ENCODE results near the gene DBR1. TPM values are rescaled to one million over a fixed set of nuclear protein-coding genes. Genes with fewer than 3 reads are reported as not detected.

Gene DBR1
- total RNA-seq, 1 experiment from 2014 or later = 18.4 TPM

DNA sequence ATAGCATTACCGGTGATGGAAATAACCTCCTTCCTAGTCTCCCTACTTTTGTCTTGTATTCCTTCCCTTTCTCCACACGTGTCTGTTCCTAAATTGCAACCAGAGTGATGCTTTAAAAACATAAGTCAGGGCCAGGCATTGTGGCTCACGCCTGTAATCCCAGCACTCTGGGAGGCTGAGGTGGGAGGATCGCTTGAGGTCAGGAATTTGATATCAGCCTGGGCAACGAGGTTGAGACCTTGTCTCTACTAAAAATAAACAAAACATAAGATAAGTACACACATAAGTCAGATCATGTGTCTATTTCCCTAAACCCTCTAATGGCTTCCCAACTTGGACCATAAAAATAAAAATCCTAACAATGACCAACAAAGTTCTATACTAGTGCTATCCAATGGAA is 30.8 kb upstream of the DBR1 start:
- CTCF ChIA-PET = no interaction called here
- Histone ChIP-seq H3K27ac (no peak overlapping the region), H3K4me3 (no peak overlapping the region), H3K27me3 (ENCODE audit: insufficient read depth, low read depth) (no peaks in the 10 kb centered on the region), H3K9me2 (ENCODE audit: insufficient read depth) (no peaks in the 10 kb centered on the region; the same call in 1 of the 2 replicates), H3F3A (ENCODE audit: insufficient read depth, low read depth) (no peaks in the 10 kb centered on the region), H3K9me3 (ENCODE audit: insufficient read depth, low read depth) (peaks cover 4% of the 10 kb centered on the region; the same call in 1 of the 2 replicates), H3K4me2 (no peak overlapping the region), H2AFZ (no peak overlapping the region), H3K4me1 (replicated peaks; ENCODE audit: insufficient read depth) (no peaks in the 10 kb centered on the region), H3K36me3 (ENCODE audit: low read depth) (peaks cover 4% of the 10 kb centered on the region; the same call in 1 of the 2 replicates), H3K79me2 (ENCODE audit: low read depth) (peaks cover 83% of the 10 kb centered on the region), H4K20me1 (ENCODE audit: insufficient read depth) (peaks cover 37% of the 10 kb centered on the region; the same call in 1 of the 2 replicates)
- intact Hi-C loops (cut with micrococcal nuclease; ENCODE audit: unreplicated experiment) = no loop called here
- TF ChIP-seq, protein P1, sequence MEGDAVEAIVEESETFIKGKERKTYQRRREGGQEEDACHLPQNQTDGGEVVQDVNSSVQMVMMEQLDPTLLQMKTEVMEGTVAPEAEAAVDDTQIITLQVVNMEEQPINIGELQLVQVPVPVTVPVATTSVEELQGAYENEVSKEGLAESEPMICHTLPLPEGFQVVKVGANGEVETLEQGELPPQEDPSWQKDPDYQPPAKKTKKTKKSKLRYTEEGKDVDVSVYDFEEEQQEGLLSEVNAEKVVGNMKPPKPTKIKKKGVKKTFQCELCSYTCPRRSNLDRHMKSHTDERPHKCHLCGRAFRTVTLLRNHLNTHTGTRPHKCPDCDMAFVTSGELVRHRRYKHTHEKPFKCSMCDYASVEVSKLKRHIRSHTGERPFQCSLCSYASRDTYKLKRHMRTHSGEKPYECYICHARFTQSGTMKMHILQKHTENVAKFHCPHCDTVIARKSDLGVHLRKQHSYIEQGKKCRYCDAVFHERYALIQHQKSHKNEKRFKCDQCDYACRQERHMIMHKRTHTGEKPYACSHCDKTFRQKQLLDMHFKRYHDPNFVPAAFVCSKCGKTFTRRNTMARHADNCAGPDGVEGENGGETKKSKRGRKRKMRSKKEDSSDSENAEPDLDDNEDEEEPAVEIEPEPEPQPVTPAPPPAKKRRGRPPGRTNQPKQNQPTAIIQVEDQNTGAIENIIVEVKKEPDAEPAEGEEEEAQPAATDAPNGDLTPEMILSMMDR (conservative IDR thresholded peaks at IDR 0.05) = no peak
- TF ChIP-seq EZH2 (IDR thresholded peaks at IDR 0.05; ENCODE audit: low read depth) = no peak
- no peak for DNase-seq
- no TSS peak for BruUV-seq (replicated peaks)
- POLR2A ChIA-PET (ENCODE audit: unreplicated experiment) = no interaction called here

DNA sequence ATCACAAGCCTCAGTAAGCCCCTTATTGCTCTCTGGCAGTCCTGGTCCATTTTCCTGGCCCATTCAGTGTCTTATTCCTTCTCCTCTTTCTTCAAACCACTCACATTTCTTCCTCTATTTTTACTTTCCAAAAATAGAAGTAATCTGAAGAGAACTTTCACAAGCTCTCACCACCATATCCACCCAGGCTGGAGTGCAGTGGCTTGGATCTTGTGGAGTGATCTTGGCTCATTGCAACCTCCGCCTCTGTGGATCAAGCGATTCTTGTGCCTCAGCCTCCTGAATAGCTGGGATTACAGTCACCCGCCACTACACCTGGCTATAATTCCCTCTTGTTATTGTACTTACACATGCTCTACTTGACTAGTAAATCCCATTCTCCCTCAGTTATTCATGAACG is 29.2 kb upstream of the DBR1 start:
- Histone ChIP-seq H3K27ac (no peak overlapping the region), H3K4me1 (replicated peaks; ENCODE audit: insufficient read depth) (no peaks in the 10 kb centered on the region), H4K20me1 (ENCODE audit: insufficient read depth) (peaks cover 40% of the 10 kb centered on the region; the same call in 1 of the 2 replicates), H3K79me2 (ENCODE audit: low read depth) (peaks cover 80% of the 10 kb centered on the region), H3F3A (ENCODE audit: insufficient read depth, low read depth) (no peaks in the 10 kb centered on the region), H3K27me3 (ENCODE audit: insufficient read depth, low read depth) (no peaks in the 10 kb centered on the region), H2AFZ (no peak overlapping the region), H3K9me3 (ENCODE audit: insufficient read depth, low read depth) (peaks cover 4% of the 10 kb centered on the region; the same call in 1 of the 2 replicates), H3K36me3 (ENCODE audit: low read depth) (0 out of 2 replicates have a peak, but pooled peaks cover 4% of the 10 kb centered on the region), H3K4me3 (no peak overlapping the region), H3K9me2 (ENCODE audit: insufficient read depth) (no peaks in the 10 kb centered on the region), H3K4me2 (no peak overlapping the region)
- DNase-seq = no peak
- intact Hi-C loops (cut with micrococcal nuclease; ENCODE audit: unreplicated experiment) = no loop called here
- POLR2A ChIA-PET (ENCODE audit: unreplicated experiment) = no interaction called here
- BruUV-seq (replicated peaks) = no TSS peak
- TF ChIP-seq, protein P1 (conservative IDR thresholded peaks at IDR 0.05) = no peak
- TF ChIP-seq EZH2 (IDR thresholded peaks at IDR 0.05; ENCODE audit: low read depth) = no peak
- CTCF ChIA-PET = interaction anchor here (0.6 kb wide), 1 partner anchor 84 kb away, joined by 3 read pairs; no protein-coding TSS in a partner anchor

DNA sequence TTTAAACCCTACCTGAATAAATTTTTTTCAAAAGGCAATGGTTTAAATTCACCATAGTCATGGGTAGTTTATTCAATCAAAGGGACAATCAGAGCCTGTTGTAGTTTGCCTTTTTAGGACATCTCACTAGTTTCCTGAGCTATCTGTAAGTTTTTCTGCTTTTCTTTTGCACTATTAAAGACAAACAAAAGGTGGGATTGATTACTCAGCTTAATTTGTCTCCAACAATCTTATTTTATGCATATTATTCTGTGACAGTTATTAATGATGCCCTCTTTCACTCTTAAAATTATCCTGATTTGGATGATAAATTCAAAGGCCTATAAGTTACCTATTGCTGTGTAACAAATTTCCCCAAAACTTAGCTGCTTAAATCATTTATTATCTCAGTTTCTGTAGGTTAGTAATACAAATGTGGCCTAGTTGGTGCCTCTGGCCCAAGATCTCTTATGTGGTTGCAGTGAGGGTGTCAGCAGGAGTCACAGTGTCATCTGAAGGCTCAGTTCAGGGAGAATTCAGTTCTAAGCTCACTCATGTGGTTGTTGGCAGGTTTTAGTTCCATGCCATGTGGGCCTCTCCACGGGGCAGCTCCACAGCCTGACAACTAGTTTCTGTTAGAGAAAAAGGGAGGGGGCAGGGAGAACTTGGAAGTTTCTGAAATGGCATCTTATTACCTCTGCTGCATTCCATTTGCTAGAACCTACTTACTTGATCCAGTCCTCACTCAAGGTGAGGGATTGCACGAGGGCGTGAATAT is 28.4 kb upstream of the DBR1 start:
- Histone ChIP-seq H4K20me1 (ENCODE audit: insufficient read depth) (peaks cover 37% of the 10 kb centered on the region; the same call in 1 of the 2 replicates), H3K9me3 (ENCODE audit: insufficient read depth, low read depth) (peaks cover 2% of the 10 kb centered on the region; the same call in 1 of the 2 replicates), H2AFZ (no peak overlapping the region), H3K4me2 (no peak overlapping the region), H3F3A (ENCODE audit: insufficient read depth, low read depth) (no peaks in the 10 kb centered on the region), H3K27ac (no peak overlapping the region), H3K4me1 (replicated peaks; ENCODE audit: insufficient read depth) (no peaks in the 10 kb centered on the region), H3K79me2 (ENCODE audit: low read depth) (peaks cover 75% of the 10 kb centered on the region), H3K36me3 (ENCODE audit: low read depth) (0 out of 2 replicates have a peak, but pooled peaks cover 4% of the 10 kb centered on the region), H3K9me2 (ENCODE audit: insufficient read depth) (no peaks in the 10 kb centered on the region), H3K27me3 (ENCODE audit: insufficient read depth, low read depth) (no peaks in the 10 kb centered on the region), H3K4me3 (no peak overlapping the region)
- CTCF ChIA-PET = no interaction called here
- POLR2A ChIA-PET (ENCODE audit: unreplicated experiment) = no interaction called here
- no TSS peak for BruUV-seq (replicated peaks)
- TF ChIP-seq, protein P1 (conservative IDR thresholded peaks at IDR 0.05) = no peak
- no peak for TF ChIP-seq EZH2 (IDR thresholded peaks at IDR 0.05; ENCODE audit: low read depth)
- DNase-seq = no peak
- intact Hi-C loops (cut with micrococcal nuclease; ENCODE audit: unreplicated experiment) = no loop called here
